SK-N-SH treated with all-trans-retinoic acid at 6 μM for 48 hours (cell line): ENCODE data around the gene SLC25A25.

ENCODE experiments used
- ATAC-seq: fragments of 200-7000 bp; cut with Tn5 transposase; 3 replicates; pipeline ENCODE4 v1.9.1; 2020; ENCODE audit warnings: mild to moderate bottlenecking, moderate library complexity
- ARNTL ChIP-seq: fragments of 450-650 bp; formaldehyde crosslinking; IDR thresholded peaks from 2 replicates; pipeline ENCODE4 v1.5.0; 2020; ENCODE audit warnings: low read depth, mild to moderate bottlenecking, moderate library complexity, borderline replicate concordance
- CSDC2 ChIP-seq: fragments of 250-450 bp; sonication (Bioruptor Pico); IDR thresholded peaks from 2 replicates; pipeline ENCODE4 v1.5.0; 2020; ENCODE audit warnings: mild to moderate bottlenecking, moderate library complexity
- ESRRG ChIP-seq: fragments of 250-450 bp; sonication (Bioruptor Pico); IDR thresholded peaks from 2 replicates; pipeline ENCODE4 v1.6.1; 2021; ENCODE audit warnings: mild to moderate bottlenecking
- ISL1 ChIP-seq: fragments of 250-450 bp; sonication (Bioruptor Pico); IDR thresholded peaks from 2 replicates; pipeline ENCODE4 v2.1.2; 2022; ENCODE audit warnings: mild to moderate bottlenecking, moderate library complexity
- OSR1 ChIP-seq: fragments of 250-450 bp; sonication (Bioruptor Pico); IDR thresholded peaks from 2 replicates; pipeline ENCODE4 v1.8.0; 2022; ENCODE audit warnings: moderate library complexity, mild to moderate bottlenecking, inconsistent platforms
- PPARA ChIP-seq: fragments of 250-450 bp; sonication (Bioruptor Pico); IDR thresholded peaks from 2 replicates; pipeline ENCODE4 v1.5.0; 2020; ENCODE audit warnings: mild to moderate bottlenecking, borderline replicate concordance
- RARB ChIP-seq: fragments of 250-450 bp; sonication (Bioruptor Pico); IDR thresholded peaks from 2 replicates; pipeline ENCODE4 v1.8.0; 2021; ENCODE audit warnings: mild to moderate bottlenecking, moderate library complexity
- SNAI2 ChIP-seq: fragments of 250-450 bp; sonication (Bioruptor Pico); IDR thresholded peaks from 2 replicates; pipeline ENCODE4 v1.5.0; 2020; ENCODE audit warnings: mild to moderate bottlenecking, moderate library complexity
- TCF4 ChIP-seq: fragments of 250-450 bp; sonication (Bioruptor Pico); IDR thresholded peaks from 2 replicates; pipeline ENCODE4 v1.8.0; 2021; ENCODE audit warnings: mild to moderate bottlenecking, moderate library complexity, borderline replicate concordance
- ZFP3 ChIP-seq: fragments of 250-450 bp; sonication (Bioruptor Pico); IDR thresholded peaks from 2 replicates; pipeline ENCODE4 v1.5.0; 2020; ENCODE audit warnings: mild to moderate bottlenecking, moderate library complexity
- ZFP30 ChIP-seq: fragments of 450-650 bp; formaldehyde crosslinking; IDR thresholded peaks from 2 replicates; pipeline ENCODE4 v1.5.0; 2022; ENCODE audit warnings: mild to moderate bottlenecking, moderate library complexity
- ZNF565 ChIP-seq: fragments of 450-650 bp; formaldehyde crosslinking; conservative IDR thresholded peaks from 2 replicates; pipeline ENCODE4 v1.5.0; 2020; ENCODE audit warnings: low read depth, mild to moderate bottlenecking, moderate library complexity
- ZNF70 ChIP-seq: fragments of 450-650 bp; formaldehyde crosslinking; IDR thresholded peaks from 2 replicates; pipeline ENCODE4 v1.5.0; 2020; ENCODE audit warnings: mild to moderate bottlenecking, moderate library complexity
- ZNF8 ChIP-seq: fragments of 450-650 bp; formaldehyde crosslinking; IDR thresholded peaks from 2 replicates; pipeline ENCODE4 v1.5.0; 2020; ENCODE audit warnings: mild to moderate bottlenecking, moderate library complexity
- TF ChIP-seq, protein P1 (sequence below): fragments of 250-450 bp; sonication (Bioruptor Pico); IDR thresholded peaks from 2 replicates; pipeline ENCODE4 v1.5.1; 2021; ENCODE audit warnings: mild to moderate bottlenecking, moderate library complexity
- TF ChIP-seq, protein P2 (sequence below): fragments of 250-450 bp; sonication (Bioruptor Pico); IDR thresholded peaks from 2 replicates; pipeline ENCODE4 v1.8.0; 2021; ENCODE audit warnings: low read depth, mild to moderate bottlenecking, moderate library complexity, borderline replicate concordance
- TF ChIP-seq, protein P3 (sequence below): fragments of 250-450 bp; sonication (Bioruptor Pico); IDR thresholded peaks from 2 replicates; pipeline ENCODE4 v1.5.1; 2020; ENCODE audit warnings: low read depth, mild to moderate bottlenecking, moderate library complexity
- TF ChIP-seq, protein P4 (sequence below): fragments of 250-450 bp; sonication (Bioruptor Pico); IDR thresholded peaks from 2 replicates; pipeline ENCODE4 v1.8.0; 2020; ENCODE audit warnings: mild to moderate bottlenecking, moderate library complexity, borderline replicate concordance
- TF ChIP-seq, protein P5 (sequence below): fragments of 250-450 bp; sonication (Bioruptor Pico); IDR thresholded peaks from 2 replicates; pipeline ENCODE4 v1.5.0; 2020; ENCODE audit warnings: mild to moderate bottlenecking, moderate library complexity

SLC25A25 gene

DNA sequence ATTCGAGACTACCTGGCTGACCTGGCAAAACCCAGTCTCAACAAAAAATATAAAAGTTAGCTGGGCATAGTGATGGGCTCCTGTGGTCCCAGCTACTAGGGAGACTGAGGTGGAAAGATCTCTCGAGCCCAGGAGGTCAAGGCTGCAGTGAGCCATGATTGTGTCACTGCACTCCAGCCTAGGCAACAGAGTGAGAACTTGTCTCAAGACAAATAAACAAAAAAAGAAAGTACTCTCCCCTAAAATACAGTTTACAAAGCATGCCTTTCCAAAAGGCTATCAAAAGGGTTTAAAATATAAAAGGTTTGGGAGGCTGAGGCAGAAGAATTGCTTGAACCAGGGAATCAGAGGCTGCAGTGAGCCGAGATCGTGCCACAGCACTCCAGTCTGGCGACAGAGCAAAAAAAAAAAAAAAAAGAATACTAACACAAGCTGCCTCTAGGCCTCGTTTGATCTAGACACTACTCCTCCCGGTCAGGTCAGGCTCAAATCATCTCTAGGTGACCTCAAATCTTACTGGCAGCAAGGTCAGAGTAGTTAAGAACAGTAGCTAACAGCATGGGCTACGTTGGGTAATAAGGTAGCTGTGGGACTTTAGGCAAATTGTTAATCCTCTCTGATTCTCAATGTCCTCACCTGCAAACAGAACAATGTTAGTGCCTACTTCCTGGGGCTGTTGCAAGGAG lies 10.2 kb upstream of the SLC25A25 start:
- ATAC-seq: no peak
- TF ChIP-seq, protein P1, sequence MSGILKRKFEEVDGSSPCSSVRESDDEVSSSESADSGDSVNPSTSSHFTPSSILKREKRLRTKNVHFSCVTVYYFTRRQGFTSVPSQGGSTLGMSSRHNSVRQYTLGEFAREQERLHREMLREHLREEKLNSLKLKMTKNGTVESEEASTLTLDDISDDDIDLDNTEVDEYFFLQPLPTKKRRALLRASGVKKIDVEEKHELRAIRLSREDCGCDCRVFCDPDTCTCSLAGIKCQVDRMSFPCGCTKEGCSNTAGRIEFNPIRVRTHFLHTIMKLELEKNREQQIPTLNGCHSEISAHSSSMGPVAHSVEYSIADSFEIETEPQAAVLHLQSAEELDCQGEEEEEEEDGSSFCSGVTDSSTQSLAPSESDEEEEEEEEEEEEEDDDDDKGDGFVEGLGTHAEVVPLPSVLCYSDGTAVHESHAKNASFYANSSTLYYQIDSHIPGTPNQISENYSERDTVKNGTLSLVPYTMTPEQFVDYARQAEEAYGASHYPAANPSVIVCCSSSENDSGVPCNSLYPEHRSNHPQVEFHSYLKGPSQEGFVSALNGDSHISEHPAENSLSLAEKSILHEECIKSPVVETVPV (CRISPR knock-in tag): no peak
- TF ChIP-seq RARB (no peak), SNAI2 (no peak), ZFP3 (CRISPR knock-in tag) (no peak), ZNF565 (CRISPR knock-in tag) (no peak), TCF4 (CRISPR knock-in tag) (no peak), CSDC2 (no peak), ARNTL (CRISPR knock-in tag) (no peak)
- TF ChIP-seq, protein P2, sequence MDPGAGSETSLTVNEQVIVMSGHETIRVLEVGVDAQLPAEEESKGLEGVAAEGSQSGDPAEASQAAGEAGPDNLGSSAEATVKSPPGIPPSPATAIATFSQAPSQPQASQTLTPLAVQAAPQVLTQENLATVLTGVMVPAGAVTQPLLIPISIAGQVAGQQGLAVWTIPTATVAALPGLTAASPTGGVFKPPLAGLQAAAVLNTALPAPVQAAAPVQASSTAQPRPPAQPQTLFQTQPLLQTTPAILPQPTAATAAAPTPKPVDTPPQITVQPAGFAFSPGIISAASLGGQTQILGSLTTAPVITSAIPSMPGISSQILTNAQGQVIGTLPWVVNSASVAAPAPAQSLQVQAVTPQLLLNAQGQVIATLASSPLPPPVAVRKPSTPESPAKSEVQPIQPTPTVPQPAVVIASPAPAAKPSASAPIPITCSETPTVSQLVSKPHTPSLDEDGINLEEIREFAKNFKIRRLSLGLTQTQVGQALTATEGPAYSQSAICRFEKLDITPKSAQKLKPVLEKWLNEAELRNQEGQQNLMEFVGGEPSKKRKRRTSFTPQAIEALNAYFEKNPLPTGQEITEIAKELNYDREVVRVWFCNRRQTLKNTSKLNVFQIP (CRISPR knock-in tag): no peak
- TF ChIP-seq, protein P3, sequence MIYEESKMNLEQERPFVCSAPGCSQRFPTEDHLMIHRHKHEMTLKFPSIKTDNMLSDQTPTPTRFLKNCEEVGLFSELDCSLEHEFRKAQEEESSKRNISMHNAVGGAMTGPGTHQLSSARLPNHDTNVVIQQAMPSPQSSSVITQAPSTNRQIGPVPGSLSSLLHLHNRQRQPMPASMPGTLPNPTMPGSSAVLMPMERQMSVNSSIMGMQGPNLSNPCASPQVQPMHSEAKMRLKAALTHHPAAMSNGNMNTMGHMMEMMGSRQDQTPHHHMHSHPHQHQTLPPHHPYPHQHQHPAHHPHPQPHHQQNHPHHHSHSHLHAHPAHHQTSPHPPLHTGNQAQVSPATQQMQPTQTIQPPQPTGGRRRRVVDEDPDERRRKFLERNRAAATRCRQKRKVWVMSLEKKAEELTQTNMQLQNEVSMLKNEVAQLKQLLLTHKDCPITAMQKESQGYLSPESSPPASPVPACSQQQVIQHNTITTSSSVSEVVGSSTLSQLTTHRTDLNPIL (CRISPR knock-in tag): no peak

DNA sequence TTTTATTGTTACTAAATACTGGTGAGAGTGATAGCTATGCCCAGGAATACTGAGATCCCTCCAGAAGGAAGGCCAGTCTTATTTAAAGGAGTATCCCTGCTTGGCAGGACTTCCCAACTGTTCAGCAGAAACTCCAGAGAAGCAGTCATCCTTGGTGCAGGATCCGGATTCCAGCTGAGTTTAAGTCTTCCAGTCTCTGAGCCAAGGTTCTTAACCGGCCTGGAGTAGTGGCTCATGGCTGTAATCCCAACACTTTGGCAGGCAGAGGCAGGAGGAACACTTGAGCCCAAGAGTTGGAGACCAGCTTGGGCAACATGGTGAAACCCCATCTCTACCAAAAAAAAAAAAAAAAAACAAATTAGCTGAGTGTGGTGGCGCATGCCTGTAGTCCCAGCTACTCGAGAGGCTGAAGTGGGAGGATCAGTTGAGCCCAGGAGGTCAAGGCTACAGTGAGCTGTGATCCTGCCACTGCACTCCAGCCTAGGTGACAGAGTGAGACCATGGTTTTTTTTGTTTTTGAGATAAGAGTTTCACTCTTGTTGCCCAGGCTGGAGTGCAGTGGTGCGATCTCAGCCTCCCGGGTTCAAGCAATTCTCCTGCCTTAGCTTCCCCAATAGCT lies 8.6 kb upstream of the SLC25A25 start:
- TF ChIP-seq, protein P2 (CRISPR knock-in tag): no peak
- TF ChIP-seq ZNF8 (CRISPR knock-in tag) (no peak), OSR1 (CRISPR knock-in tag) (no peak), ESRRG (CRISPR knock-in tag) (no peak), ZFP30 (CRISPR knock-in tag) (no peak), ZNF70 (CRISPR knock-in tag) (no peak), ISL1 (CRISPR knock-in tag) (no peak), RARB (no peak), ZFP3 (CRISPR knock-in tag) (no peak), TCF4 (CRISPR knock-in tag) (no peak), SNAI2 (no peak), ARNTL (CRISPR knock-in tag) (no peak), PPARA (CRISPR knock-in tag) (no peak)
- TF ChIP-seq, protein P4, sequence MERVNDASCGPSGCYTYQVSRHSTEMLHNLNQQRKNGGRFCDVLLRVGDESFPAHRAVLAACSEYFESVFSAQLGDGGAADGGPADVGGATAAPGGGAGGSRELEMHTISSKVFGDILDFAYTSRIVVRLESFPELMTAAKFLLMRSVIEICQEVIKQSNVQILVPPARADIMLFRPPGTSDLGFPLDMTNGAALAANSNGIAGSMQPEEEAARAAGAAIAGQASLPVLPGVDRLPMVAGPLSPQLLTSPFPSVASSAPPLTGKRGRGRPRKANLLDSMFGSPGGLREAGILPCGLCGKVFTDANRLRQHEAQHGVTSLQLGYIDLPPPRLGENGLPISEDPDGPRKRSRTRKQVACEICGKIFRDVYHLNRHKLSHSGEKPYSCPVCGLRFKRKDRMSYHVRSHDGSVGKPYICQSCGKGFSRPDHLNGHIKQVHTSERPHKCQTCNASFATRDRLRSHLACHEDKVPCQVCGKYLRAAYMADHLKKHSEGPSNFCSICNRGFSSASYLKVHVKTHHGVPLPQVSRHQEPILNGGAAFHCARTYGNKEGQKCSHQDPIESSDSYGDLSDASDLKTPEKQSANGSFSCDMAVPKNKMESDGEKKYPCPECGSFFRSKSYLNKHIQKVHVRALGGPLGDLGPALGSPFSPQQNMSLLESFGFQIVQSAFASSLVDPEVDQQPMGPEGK (CRISPR knock-in tag): no peak
- TF ChIP-seq, protein P5, sequence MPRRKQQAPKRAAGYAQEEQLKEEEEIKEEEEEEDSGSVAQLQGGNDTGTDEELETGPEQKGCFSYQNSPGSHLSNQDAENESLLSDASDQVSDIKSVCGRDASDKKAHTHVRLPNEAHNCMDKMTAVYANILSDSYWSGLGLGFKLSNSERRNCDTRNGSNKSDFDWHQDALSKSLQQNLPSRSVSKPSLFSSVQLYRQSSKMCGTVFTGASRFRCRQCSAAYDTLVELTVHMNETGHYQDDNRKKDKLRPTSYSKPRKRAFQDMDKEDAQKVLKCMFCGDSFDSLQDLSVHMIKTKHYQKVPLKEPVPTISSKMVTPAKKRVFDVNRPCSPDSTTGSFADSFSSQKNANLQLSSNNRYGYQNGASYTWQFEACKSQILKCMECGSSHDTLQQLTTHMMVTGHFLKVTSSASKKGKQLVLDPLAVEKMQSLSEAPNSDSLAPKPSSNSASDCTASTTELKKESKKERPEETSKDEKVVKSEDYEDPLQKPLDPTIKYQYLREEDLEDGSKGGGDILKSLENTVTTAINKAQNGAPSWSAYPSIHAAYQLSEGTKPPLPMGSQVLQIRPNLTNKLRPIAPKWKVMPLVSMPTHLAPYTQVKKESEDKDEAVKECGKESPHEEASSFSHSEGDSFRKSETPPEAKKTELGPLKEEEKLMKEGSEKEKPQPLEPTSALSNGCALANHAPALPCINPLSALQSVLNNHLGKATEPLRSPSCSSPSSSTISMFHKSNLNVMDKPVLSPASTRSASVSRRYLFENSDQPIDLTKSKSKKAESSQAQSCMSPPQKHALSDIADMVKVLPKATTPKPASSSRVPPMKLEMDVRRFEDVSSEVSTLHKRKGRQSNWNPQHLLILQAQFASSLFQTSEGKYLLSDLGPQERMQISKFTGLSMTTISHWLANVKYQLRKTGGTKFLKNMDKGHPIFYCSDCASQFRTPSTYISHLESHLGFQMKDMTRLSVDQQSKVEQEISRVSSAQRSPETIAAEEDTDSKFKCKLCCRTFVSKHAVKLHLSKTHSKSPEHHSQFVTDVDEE: no peak

More for the DNA sequence above, 8.6 kb upstream of the SLC25A25 start:
- ATAC-seq: no peak
